Mononuclear cell (primary cell): ENCODE results near the gene PAGR1. TPM values are rescaled to one million over a fixed set of nuclear protein-coding genes. Genes with fewer than 3 reads are reported as not detected.
"Not testable (repeated sequence)": the region's sequence is repeated elsewhere in the genome, so short reads cannot be mapped to it uniquely, and the experiment has no call there.

Experiments
- H3K27me3 ChIP-seq: 2 replicates; pipeline ENCODE4 v1.6.0; 2011; ENCODE audit warnings: low read length, control low read depth; ENCODE audit not compliant: insufficient read depth
- H3K4me1 ChIP-seq: 2 replicates; pipeline ENCODE4 v1.5.1; 2011; ENCODE audit warnings: mild to moderate bottlenecking, low read length, control low read depth; ENCODE audit not compliant: insufficient read depth
- H3K4me3 ChIP-seq: 2 replicates; pipeline ENCODE4 v1.5.1; 2011; ENCODE audit warnings: mild to moderate bottlenecking, low read length, moderate library complexity
- H3K9me3 ChIP-seq: 2 replicates; pipeline ENCODE4 v1.5.1; 2011; ENCODE audit warnings: low read depth, mild to moderate bottlenecking, control low read depth, low read length
- total RNA-seq: library from RNA; depleted of rRNA; stranded (reverse); fragments of >200 nt; gene quantifications from one replicate; pipeline ENCODE4 v1.2.3, GENCODE V29; 2012

The PAGR1 gene
- total RNA-seq, 1 donor, result 14.4 TPM

- H3K27me3 ChIP-seq, H3K4me3 ChIP-seq, H3K9me3 ChIP-seq: not testable (repeated sequence)
- H3K4me1 ChIP-seq, result peaks cover 32% of the 10 kb centered on the region
Observed at GRCh38 chr16:29787155-29787554, 28.8 kb upstream of the PAGR1 start.

GRCh38 chr16:29789775-29790182 is 26.2 kb upstream of the PAGR1 start:
- peaks cover 50% of the 10 kb centered on the region for H3K4me1 ChIP-seq
- no peaks in the 10 kb centered on the region for H3K27me3 ChIP-seq
- no peaks in the 10 kb centered on the region for H3K9me3 ChIP-seq
- H3K4me3 ChIP-seq, result peak overlapping the region; percentile 42

- Histone ChIP-seq H3K27me3 (no peaks in the 10 kb centered on the region), H3K4me1 (peaks cover 50% of the 10 kb centered on the region), H3K4me3 (peak within 1 kb of the TSS; percentile 79), H3K9me3 (no peaks in the 10 kb centered on the region)
Observed at GRCh38 chr16:29790183-29790948, 25.6 kb upstream of the PAGR1 start, which contains the start of gene KIF22. Gene KIF22 (plus strand): TSS chr16:29790751. CDS start chr16:29790760, 9 bp downstream.

GRCh38 chr16:29790949-29791844 is 24.8 kb upstream of the PAGR1 start:
- Histone ChIP-seq H3K4me3 (peak overlapping the region; percentile 79), H3K9me3 (no peaks in the 10 kb centered on the region), H3K4me1 (peaks cover 46% of the 10 kb centered on the region), H3K27me3 (no peaks in the 10 kb centered on the region)

GRCh38 chr16:29791845-29792807 is 23.8 kb upstream of the PAGR1 start:
- Histone ChIP-seq H3K4me3 (peak overlapping the region; percentile 79), H3K27me3 (no peaks in the 10 kb centered on the region), H3K9me3 (no peaks in the 10 kb centered on the region), H3K4me1 (peaks cover 46% of the 10 kb centered on the region)

GRCh38 chr16:29793153-29793552 is 22.8 kb upstream of the PAGR1 start:
- H3K4me3 ChIP-seq, H3K27me3 ChIP-seq, H3K9me3 ChIP-seq: not testable (repeated sequence)
- peaks cover 46% of the 10 kb centered on the region for H3K4me1 ChIP-seq

GRCh38 chr16:29794231-29794710 is 21.7 kb upstream of the PAGR1 start:
- H3K9me3 ChIP-seq, result no peaks in the 10 kb centered on the region
- peaks cover 46% of the 10 kb centered on the region for H3K4me1 ChIP-seq

GRCh38 chr16:29802416-29802935 is 13.5 kb upstream of the PAGR1 start:
- H3K4me3 ChIP-seq, result no peak overlapping the region
- H3K27me3 ChIP-seq, result no peaks in the 10 kb centered on the region
- peaks cover 18% of the 10 kb centered on the region for H3K4me1 ChIP-seq
- H3K9me3 ChIP-seq, result no peaks in the 10 kb centered on the region

More at GRCh38 chr16:29794231-29794710, 21.7 kb upstream of the PAGR1 start:
- Histone ChIP-seq H3K27me3 (no peaks in the 10 kb centered on the region), H3K4me3 (no peak overlapping the region)

- H3K9me3 ChIP-seq, result no peaks in the 10 kb centered on the region
- H3K4me3 ChIP-seq, result no peak overlapping the region
- no peaks in the 10 kb centered on the region for H3K27me3 ChIP-seq
Observed at GRCh38 chr16:29804020-29804419, 11.9 kb upstream of the PAGR1 start.

GRCh38 chr16:29804455-29805231 is 11.3 kb upstream of the PAGR1 start:
- Histone ChIP-seq H3K4me1 (peaks cover 38% of the 10 kb centered on the region), H3K4me3 (peak overlapping the region; percentile 85), H3K27me3 (no peaks in the 10 kb centered on the region)

More at GRCh38 chr16:29804020-29804419, 11.9 kb upstream of the PAGR1 start:
- H3K4me1 ChIP-seq, result peaks cover 33% of the 10 kb centered on the region

GRCh38 chr16:29805232-29806098 is 10.5 kb upstream of the PAGR1 start:
- Histone ChIP-seq H3K27me3 (no peaks in the 10 kb centered on the region), H3K4me3 (peak overlapping the region; percentile 85), H3K9me3 (no peaks in the 10 kb centered on the region), H3K4me1 (peaks cover 47% of the 10 kb centered on the region)

More at GRCh38 chr16:29804455-29805231, 11.3 kb upstream of the PAGR1 start:
- H3K9me3 ChIP-seq, result no peaks in the 10 kb centered on the region

- no peaks in the 10 kb centered on the region for H3K27me3 ChIP-seq
- no peaks in the 10 kb centered on the region for H3K9me3 ChIP-seq
- peaks cover 53% of the 10 kb centered on the region for H3K4me1 ChIP-seq
- H3K4me3 ChIP-seq, result peak within 1 kb of the TSS; percentile 85
Observed at GRCh38 chr16:29806099-29806579, 9.8 kb upstream of the PAGR1 start, which contains the start of gene MAZ. Gene MAZ (plus strand): TSS chr16:29806529. CDS start chr16:29806702, 173 bp downstream.
